Endothelial cell of umbilical vein (primary cell): Measurements from ENCODE around the gene PTCHD4. TPM values are rescaled to one million over a fixed set of nuclear protein-coding genes. Genes with fewer than 3 reads are reported as not detected.
"Not testable (repeated sequence)": the region's sequence is repeated elsewhere in the genome, so short reads cannot be mapped to it uniquely, and the experiment has no call there.

Experiments
- BruUV-seq: library from RNA; stranded (reverse); fragments of 400-500 nt; replicated peaks from 2 replicates; lab custom pipeline; 2021; lab: Mats Ljungman, UMichigan
- CTCF ChIA-PET: fragments of 300-600, 350-600 bp; sonication (Branson Sonifier 250); formaldehyde crosslinking; loops from one replicate; lab custom pipeline; 2021; ENCODE audit warnings: antibody characterized with exemption, inconsistent platforms; lab: Charles Lee
- POLR2A ChIA-PET: fragments of 300-600, 350-600 bp; sonication (Branson Sonifier 250); formaldehyde crosslinking; loops from one replicate; lab custom pipeline; 2021; ENCODE audit warnings: antibody characterized with exemption, inconsistent platforms; lab: Charles Lee
- DNase-seq: peaks from one replicate; pipeline ENCODE4 v3.0.0-alpha.2; 2011; ENCODE audit warnings: low read depth, low spot score
- FAIRE-seq: peaks from 2 replicates; lab custom pipeline; 2011; peaks lifted over from hg19 to GRCh38; lab: Jason Lieb, UNC
- H2AFZ ChIP-seq: 2 replicates; pipeline ENCODE4 v1.6.0; 2012; ENCODE audit warnings: low read depth, low read length, control low read depth, inconsistent platforms
- H3K27ac ChIP-seq: 2 replicates; pipeline ENCODE4 v1.5.1; 2011; ENCODE audit warnings: low read depth, mild to moderate bottlenecking, control low read depth, low read length, moderate library complexity; ENCODE audit not compliant: insufficient read depth
- H3K27me3 ChIP-seq, 2 experiments: 2 replicates each; pipeline versions ENCODE4 v1.6.0 to v1.6.1; 2011; ENCODE audit warnings: low read length in 2 of 2, mixed read lengths in 1 of 2; ENCODE audit not compliant: control insufficient read depth in 2 of 2, insufficient read depth in 2 of 2
- H3K36me3 ChIP-seq, 2 experiments: 2 replicates in 1 of 2; 3 replicates in 1 of 2; pipeline ENCODE4 v1.5.1; 2011; ENCODE audit warnings: low read length in 2 of 2, mild to moderate bottlenecking in 1 of 2, moderate library complexity in 1 of 2; ENCODE audit not compliant: control insufficient read depth in 2 of 2, insufficient read depth in 2 of 2; ENCODE audit errors: extremely low read depth in 1 of 2
- H3K4me1 ChIP-seq: 3 replicates; pipeline ENCODE4 v1.5.1; 2011; ENCODE audit warnings: mild to moderate bottlenecking, low read length; ENCODE audit not compliant: control insufficient read depth, insufficient read depth; ENCODE audit errors: extremely low read depth
- H3K4me2 ChIP-seq: 2 replicates; pipeline ENCODE4 v1.6.1; 2011; ENCODE audit warnings: low read length, control low read depth, mixed read lengths; ENCODE audit not compliant: insufficient read depth
- H3K4me3 ChIP-seq, 3 experiments: fragments of 200-600 bp in 1 of 3; sonication (generic), shearing (Covaris generic) in 1 of 3; replicated peaks in 1 of 3; 2 replicates each; pipeline ENCODE4 v1.5.1; 2011 to 2016; ENCODE audit warnings: control low read depth in 3 of 3, low read length in 3 of 3, mild to moderate bottlenecking in 2 of 3, inconsistent platforms in 1 of 3, low read depth in 1 of 3, moderate library complexity in 1 of 3; ENCODE audit not compliant: insufficient read depth in 1 of 3
- H3K79me2 ChIP-seq: 2 replicates; pipeline ENCODE4 v1.6.0; 2012; ENCODE audit warnings: low read length, inconsistent platforms; ENCODE audit not compliant: control insufficient read depth, insufficient read depth
- H3K9ac ChIP-seq: replicated peaks from 2 replicates; pipeline ENCODE3; 2011; ENCODE audit warnings: low read length, control low read depth; ENCODE audit not compliant: insufficient read depth; ENCODE audit errors: extremely low read depth
- H3K9me1 ChIP-seq: replicated peaks from 3 replicates; pipeline ENCODE4 v1.6.0; 2011; ENCODE audit warnings: mild to moderate bottlenecking, low read length; ENCODE audit not compliant: control insufficient read depth, insufficient read depth; ENCODE audit errors: extremely low read depth
- H3K9me3 ChIP-seq: replicated peaks from 2 replicates; pipeline ENCODE4 v1.5.1; 2012; ENCODE audit warnings: low read length, inconsistent platforms; ENCODE audit not compliant: control insufficient read depth, insufficient read depth
- H4K20me1 ChIP-seq: replicated peaks from 2 replicates; pipeline ENCODE3; 2011; ENCODE audit warnings: mild to moderate bottlenecking, low read length; ENCODE audit not compliant: control insufficient read depth, insufficient read depth; ENCODE audit errors: extremely low read depth
- CTCF ChIP-seq, 2 donors: IDR thresholded peaks; 1 replicate in 1 of 2; 2 replicates in 1 of 2; pipeline ENCODE4 v1.5.1; 2011; ENCODE audit warnings: low read length in 2 of 2, mild to moderate bottlenecking in 2 of 2, moderate library complexity in 2 of 2, control low read depth in 1 of 2, inconsistent platforms in 1 of 2, low read depth in 1 of 2; ENCODE audit not compliant: insufficient read depth in 1 of 2; ENCODE audit errors: extremely low read depth in 1 of 2
- EZH2 ChIP-seq: IDR thresholded peaks from 2 replicates; pipeline ENCODE4 v1.6.1; 2012; ENCODE audit warnings: borderline replicate concordance, low read depth, mild to moderate bottlenecking, moderate library complexity, low read length, inconsistent platforms; ENCODE audit not compliant: severe bottlenecking
- FOS ChIP-seq: IDR thresholded peaks from 2 replicates; pipeline ENCODE4 v1.6.1; 2011; ENCODE audit warnings: mild to moderate bottlenecking, low read length, moderate library complexity, borderline replicate concordance; ENCODE audit not compliant: insufficient read depth
- MAX ChIP-seq: IDR thresholded peaks from 2 replicates; pipeline ENCODE4 v1.6.1; 2011; ENCODE audit not compliant: insufficient read depth, insufficient read length
- MYC ChIP-seq: IDR thresholded peaks from one replicate; pipeline ENCODE4 v1.6.1; 2011; ENCODE audit warnings: mild to moderate bottlenecking, low read depth, low read length
- POLR2A ChIP-seq: IDR thresholded peaks from 2 replicates; pipeline ENCODE4 v1.6.1; 2012; ENCODE audit warnings: low read depth, mild to moderate bottlenecking, control low read depth, low read length
- dilution Hi-C: fragments of 300-500 bp; cut with MboI; formaldehyde crosslinking; loops from one replicate; pipeline ENCODE4 v1.15.0; 2019; ENCODE audit warnings: low sequenced_read_pairs; ENCODE audit not compliant: extremely low pct_ligation_motif_present
- intact Hi-C: fragments of 100-400 bp; cut with micrococcal nuclease; formaldehyde crosslinking; loops from one replicate; pipeline ENCODE4 v1.10.0; 2022
- polyA plus RNA-seq, 4 experiments: library from polyadenylated mRNA; depleted of rRNA in 3 of 4; stranded (reverse) in 3 of 4; unstranded in 1 of 4; fragments of >200 nt; gene quantifications; 2 replicates each; pipeline versions ENCODE4 v1.2.1 to v1.2.3, GENCODE V29; 2011 to 2012; ENCODE audit warnings: missing spikeins in 1 of 4
- total RNA-seq: library from RNA; stranded (reverse); gene quantifications from 2 replicates; pipeline ENCODE4 v1.2.3, GENCODE V29; 2021

Gene PTCHD4
- total and polyA plus RNA-seq, 2 donors (not counting 3 experiments of a cell fraction or from before 2014, with no cell fraction given): 1.3 to 2.0 TPM

- FAIRE-seq: no peak
- intact Hi-C loops (no loop called here), dilution Hi-C loops (no loop called here)
- POLR2A ChIA-PET: no interaction called here
- Histone ChIP-seq H3K4me3 (no peak overlapping the region), H3K9me3 (no peaks in the 10 kb centered on the region), H4K20me1 (no peaks in the 10 kb centered on the region), H3K27me3 (no peaks in the 10 kb centered on the region), H3K36me3 (no peaks in the 10 kb centered on the region), H3K9ac (no peak overlapping the region), H3K9me1 (no peaks in the 10 kb centered on the region), H3K27ac (no peak overlapping the region), H3K4me1 (no peaks in the 10 kb centered on the region), H3K79me2 (no peaks in the 10 kb centered on the region), H2AFZ (no peak overlapping the region), H3K4me2 (no peak overlapping the region)
- BruUV-seq: no TSS peak
- CTCF ChIA-PET: no interaction called here
- no peak for TF ChIP-seq POLR2A
- TF ChIP-seq MYC: no peak
- TF ChIP-seq CTCF (IDR thresholded peaks at IDR 0.05; ENCODE audit: extremely low read depth in 1 of 2, insufficient read depth in 1 of 2, low read depth in 1 of 2, low read length in 2 of 2): no peak
- TF ChIP-seq EZH2: no peak
- no peak for TF ChIP-seq FOS
- DNase-seq: no peak
Measured at GRCh38 chr6:48134246-48134645, 23.2 kb upstream of the PTCHD4 start.

GRCh38 chr6:48123601-48124000, 12.6 kb upstream of the PTCHD4 start:
- no peaks in the 10 kb centered on the region for H3K9me1 ChIP-seq
- no peaks in the 10 kb centered on the region for H3K4me1 ChIP-seq
- H3K9ac ChIP-seq: no peak overlapping the region
- H3K27ac ChIP-seq: no peak overlapping the region
- TF ChIP-seq EZH2 (no peak), MAX (no peak)
- intact Hi-C loops: no loop called here
- H3K4me3 ChIP-seq: no peak overlapping the region
- H3K9me3 ChIP-seq: no peaks in the 10 kb centered on the region
- H4K20me1 ChIP-seq: no peaks in the 10 kb centered on the region
- no peak overlapping the region for H3K4me2 ChIP-seq
- dilution Hi-C loops: no loop called here
- no peaks in the 10 kb centered on the region for H3K79me2 ChIP-seq
- H2AFZ ChIP-seq: no peak overlapping the region
- H3K27me3 ChIP-seq: no peaks in the 10 kb centered on the region
- BruUV-seq: no TSS peak
- POLR2A ChIA-PET: no interaction called here
- DNase-seq: no peak
- CTCF ChIA-PET: interaction anchor here (0.7 to 1.8 kb wide), 2 partner anchors 36 to 642 kb away, joined by 3 to 4 read pairs; no protein-coding TSS in a partner anchor
- no peaks in the 10 kb centered on the region for H3K36me3 ChIP-seq
- no peak for FAIRE-seq

- dilution Hi-C loops, H3K4me1 ChIP-seq, H3K27me3 ChIP-seq, intact Hi-C loops, H3K79me2 ChIP-seq, H3K9me3 ChIP-seq, CTCF ChIA-PET, H3K36me3 ChIP-seq, DNase-seq, H3K4me2 ChIP-seq, H3K4me3 ChIP-seq, H2AFZ ChIP-seq, H3K9me1 ChIP-seq, BruUV-seq, FAIRE-seq, POLR2A ChIA-PET, H3K9ac ChIP-seq, H3K27ac ChIP-seq, H4K20me1 ChIP-seq: not testable (repeated sequence)
Measured at GRCh38 chr6:48121983-48122749, 11.2 kb upstream of the PTCHD4 start.
